Progenitor cell of endocrine pancreas (in vitro differentiated cells): ENCODE measurements around the gene NUBP2. TPM values are rescaled to one million over a fixed set of nuclear protein-coding genes. Genes with fewer than 3 reads are reported as not detected.

ENCODE experiments used
- DNase-seq: peaks from one replicate; pipeline ENCODE4 v3.0.0; 2021; ENCODE audit warnings: low spot score; ENCODE audit not compliant: unreplicated experiment
- H3K27ac Mint-ChIP-seq: 2 replicates; pipeline ENCODE4 v1.8.0; 2021; ENCODE audit warnings: mild to moderate bottlenecking, moderate library complexity, mixed read lengths
- H3K27me3 Mint-ChIP-seq: 2 replicates; pipeline ENCODE4 v1.8.0; 2021; ENCODE audit warnings: mixed read lengths
- H3K36me3 Mint-ChIP-seq: 2 replicates; pipeline ENCODE4 v1.8.0; 2022; ENCODE audit warnings: mixed read lengths; ENCODE audit not compliant: insufficient read depth
- H3K4me1 Mint-ChIP-seq: 2 replicates; pipeline ENCODE4 v1.8.0; 2021; ENCODE audit warnings: low read depth, mixed read lengths
- H3K4me3 Mint-ChIP-seq: 2 replicates; pipeline ENCODE4 v1.8.0; 2021; ENCODE audit warnings: low read depth, mild to moderate bottlenecking, moderate library complexity, mixed read lengths
- H3K9me3 Mint-ChIP-seq: 2 replicates; pipeline ENCODE4 v1.8.0; 2021; ENCODE audit warnings: low read depth, mixed read lengths
- CTCF ChIP-seq: fragments of 200-600 bp; sonication (generic); IDR thresholded peaks from one replicate; pipeline ENCODE4 v1.5.0; 2021; ENCODE audit warnings: antibody characterized with exemption, mild to moderate bottlenecking; ENCODE audit not compliant: unreplicated experiment
- long read RNA-seq: library from polyadenylated mRNA; unstranded; transcript quantifications from one replicate; pipeline ENCODE4 v2.0.0, GENCODE V29; 2020
- total RNA-seq: library from RNA; stranded (reverse); gene quantifications from 2 replicates; pipeline ENCODE4 v1.2.1, GENCODE V29; 2021

The NUBP2 gene
- 59.9 and 65.4 TPM in 2 replicates for total RNA-seq
- long read RNA-seq, transcript NUBP2-201 (7 exons, 1,413 nt), result major isoform, 15 of 19 reads
- long read RNA-seq, partial matches to known transcripts, result 1 of 19 reads
- long read RNA-seq, other reads (novel, unspliced or antisense), result 2 of 19 reads

GRCh38 chr16:1782408-1783264 is at the start of gene NUBP2, which contains the start of gene SPSB3:
Gene NUBP2, plus strand, starts transcription at chr16:1782960. Its CDS starts 61 bp downstream, at chr16:1783021.
Gene SPSB3, minus strand, starts transcription at chr16:1782571. Its CDS starts 1,088 bp downstream, at chr16:1781483.
- Mint-ChIP-seq H3K4me1 (peaks cover 14% of the 10 kb centered on the region), H3K36me3 (no peaks in the 10 kb centered on the region), H3K4me3 (peak within 1 kb of the TSS; percentile 90), H3K27me3 (no peaks in the 10 kb centered on the region), H3K27ac (peak within 1 kb of the TSS; percentile 98), H3K9me3 (no peaks in the 10 kb centered on the region)
- peak; percentile 99 for DNase-seq
- no peak for TF ChIP-seq CTCF

DNA sequence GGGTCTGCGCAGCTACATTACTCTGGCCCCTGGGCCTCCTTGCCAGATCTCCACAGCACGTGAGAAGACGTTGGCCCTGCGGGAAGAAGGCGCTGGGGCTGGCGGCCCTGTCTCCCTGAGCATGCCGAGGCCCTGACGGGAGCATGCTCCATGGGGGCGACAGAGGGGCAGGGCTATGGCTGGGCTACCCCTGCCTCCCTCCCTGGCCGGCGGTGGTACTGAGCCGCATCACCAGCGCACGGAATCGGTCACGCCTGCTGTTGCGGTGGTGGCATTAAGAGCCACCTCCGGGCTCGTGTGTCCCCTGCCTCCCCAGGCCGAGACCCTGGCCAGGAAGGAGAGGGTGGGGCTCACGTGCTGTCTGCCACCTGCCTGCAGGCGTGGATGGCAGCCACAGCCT is 48.6 kb upstream of the NUBP2 start:
- Mint-ChIP-seq H3K9me3 (no peaks in the 10 kb centered on the region), H3K4me1 (no peaks in the 10 kb centered on the region), H3K27me3 (no peaks in the 10 kb centered on the region), H3K27ac (no peak overlapping the region), H3K4me3 (no peak overlapping the region), H3K36me3 (peaks cover 6% of the 10 kb centered on the region)
- TF ChIP-seq CTCF, result no peak
- DNase-seq, result no peak

- H3K27me3 Mint-ChIP-seq, result no peaks in the 10 kb centered on the region
- H3K4me1 Mint-ChIP-seq, result no peaks in the 10 kb centered on the region
- no peak overlapping the region for H3K4me3 Mint-ChIP-seq
- peak overlapping the region; percentile 60 for H3K27ac Mint-ChIP-seq
- no peak for DNase-seq
- H3K9me3 Mint-ChIP-seq, result no peaks in the 10 kb centered on the region
- H3K36me3 Mint-ChIP-seq, result peaks cover 4% of the 10 kb centered on the region
- TF ChIP-seq CTCF, result no peak
Measured at GRCh38 chr16:1734816-1735215, 47.9 kb upstream of the NUBP2 start.

GRCh38 chr16:1740234-1740633 is 42.5 kb upstream of the NUBP2 start:
- Mint-ChIP-seq H3K4me3 (no peak overlapping the region), H3K4me1 (no peaks in the 10 kb centered on the region), H3K27me3 (no peaks in the 10 kb centered on the region), H3K36me3 (no peaks in the 10 kb centered on the region), H3K9me3 (no peaks in the 10 kb centered on the region), H3K27ac (no peak overlapping the region)
- DNase-seq, result no peak
- no peak for TF ChIP-seq CTCF

DNA sequence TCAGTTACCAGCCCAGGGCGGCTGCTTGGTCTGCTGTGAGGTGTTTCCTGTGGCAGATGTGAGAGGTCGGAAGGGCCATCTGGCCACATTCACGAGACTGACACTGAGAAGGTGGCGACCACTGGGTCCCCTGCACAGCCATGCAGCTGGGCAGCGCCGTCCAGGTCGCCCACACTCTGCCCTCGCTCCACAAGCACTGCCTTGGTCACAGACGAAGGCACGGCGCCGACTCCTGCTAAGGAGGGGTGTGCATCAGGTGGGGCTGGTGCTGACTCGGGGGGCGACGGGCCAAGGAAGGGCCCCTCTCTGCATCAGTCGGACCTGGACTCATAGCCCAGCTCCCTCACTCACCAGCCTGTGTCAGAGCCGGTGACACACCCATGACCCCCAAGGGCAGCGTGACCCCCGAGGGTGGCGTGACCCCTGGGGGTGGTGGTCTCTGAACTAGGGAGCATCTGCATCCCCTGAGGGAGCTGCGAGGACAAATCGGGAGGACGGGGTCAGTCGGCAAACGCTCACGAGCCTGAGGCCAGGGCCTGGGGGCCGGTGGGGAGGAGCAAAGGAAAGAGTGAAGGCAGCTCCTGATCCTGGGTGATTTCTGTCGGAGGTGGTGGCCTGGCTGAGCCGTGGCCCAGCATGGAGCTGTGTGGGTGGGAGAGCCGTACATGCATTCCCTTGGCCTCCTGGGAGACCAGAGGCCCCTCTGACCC is 41.8 kb upstream of the NUBP2 start:
- Mint-ChIP-seq H3K4me3 (no peak overlapping the region), H3K27ac (no peak overlapping the region), H3K36me3 (no peaks in the 10 kb centered on the region), H3K9me3 (no peaks in the 10 kb centered on the region), H3K27me3 (no peaks in the 10 kb centered on the region), H3K4me1 (no peaks in the 10 kb centered on the region)
- TF ChIP-seq CTCF, result no peak
- no peak for DNase-seq
